Measurements from ENCODE around the gene LAYN. TPM values are rescaled to one million over a fixed set of nuclear protein-coding genes. Genes with fewer than 3 reads are reported as not detected.

LAYN gene
- total RNA-seq, 1 experiment from 2014 or later = 18.8 TPM

- DNase-seq (ENCODE audit: low read depth) = peak; percentile 53
Measured at GRCh38 chr11:111531136-111531535, 9.4 kb upstream of the LAYN start.

- DNase-seq (ENCODE audit: low read depth) = peak; percentile 92
Measured at GRCh38 chr11:111531687-111532364, 8.7 kb upstream of the LAYN start.

GRCh38 chr11:111532365-111532709, 8.2 kb upstream of the LAYN start:
- no peak for DNase-seq (ENCODE audit: low read depth)

- DNase-seq (ENCODE audit: low read depth) = no peak
Measured at GRCh38 chr11:111535281-111535680, 5.2 kb upstream of the LAYN start.

- no peak for DNase-seq (ENCODE audit: low read depth)
Measured at GRCh38 chr11:111537336-111537860, 3.1 kb upstream of the LAYN start.

- DNase-seq (ENCODE audit: low read depth) = peak; percentile 29
Measured at GRCh38 chr11:111538407-111539114, 2.0 kb upstream of the LAYN start.

GRCh38 chr11:111539426-111540113, 950 bp upstream of the LAYN start:
- no peak for DNase-seq (ENCODE audit: low read depth)

GRCh38 chr11:111540937-111541253, 375 bp downstream of the LAYN start:
- no peak for DNase-seq (ENCODE audit: low read depth)

- peak; percentile 41 for DNase-seq (ENCODE audit: low read depth)
Measured at GRCh38 chr11:111541254-111542061, 938 bp downstream of the LAYN start.

- no peak for DNase-seq (ENCODE audit: low read depth)
Measured at GRCh38 chr11:111542606-111543275, 2.2 kb downstream of the LAYN start.

GRCh38 chr11:111548525-111548924, 8.0 kb downstream of the LAYN start:
- DNase-seq (ENCODE audit: low read depth) = no peak

- peak; percentile 64 for DNase-seq (ENCODE audit: low read depth)
Measured at GRCh38 chr11:111549196-111549868, 8.8 kb downstream of the LAYN start.

GRCh38 chr11:111549869-111550203, 9.3 kb downstream of the LAYN start:
- DNase-seq (ENCODE audit: low read depth) = no peak

GRCh38 chr11:111550258-111550657, 9.7 kb downstream of the LAYN start:
- no peak for DNase-seq (ENCODE audit: low read depth)

- DNase-seq (ENCODE audit: low read depth) = peak; percentile 39
Measured at GRCh38 chr11:111554532-111554931, 14.0 kb downstream of the LAYN start.

GRCh38 chr11:111555255-111555654, 14.7 kb downstream of the LAYN start:
- peak; percentile 86 for DNase-seq (ENCODE audit: low read depth)

- DNase-seq (ENCODE audit: low read depth) = peak; percentile 96
Measured at GRCh38 chr11:111557425-111558111, 17.0 kb downstream of the LAYN start.

GRCh38 chr11:111559800-111560464, 19.4 kb downstream of the LAYN start:
- no peak for DNase-seq (ENCODE audit: low read depth)

GRCh38 chr11:111560800-111561199, 20.3 kb downstream of the LAYN start:
- DNase-seq (ENCODE audit: low read depth) = no peak

- no peak for DNase-seq (ENCODE audit: low read depth)
Measured at GRCh38 chr11:111561306-111561705, 20.8 kb downstream of the LAYN start.
